Measurements from ENCODE around the gene OBSCN. TPM values are rescaled to one million over a fixed set of nuclear protein-coding genes. Genes with fewer than 3 reads are reported as not detected.
A peak's percentile ranks its signal among the peaks of the same experiment; 100 is the strongest.

Gene OBSCN
- total RNA-seq, 2 experiments from 2014 or later = 80.8 to 82.2 TPM

GRCh38 chr1:228364706-228365213, 156.9 kb downstream of the OBSCN start:
- DNase-seq = peak in 1 of 14 experiments; percentile 2
- ChIA-PET CTCF (no interaction called here), POLR2A (no interaction called here)
- no peak overlapping the region for H3K27ac Mint-ChIP-seq
- H3K9me3 ChIP-seq (ENCODE audit: control insufficient read depth in 1 of 2, insufficient read depth in 1 of 2, low read length in 2 of 2) = no peaks in the 10 kb centered on the region
- H3K4me3 Mint-ChIP-seq = no peak overlapping the region
- no peaks in the 10 kb centered on the region for H3K27me3 Mint-ChIP-seq
- H3K9me3 Mint-ChIP-seq = no peaks in the 10 kb centered on the region
- no peaks in the 10 kb centered on the region for H3K4me1 ChIP-seq (ENCODE audit: insufficient read depth, low read length)
- no peaks in the 10 kb centered on the region for H3K27me3 ChIP-seq (ENCODE audit: control insufficient read depth in 1 of 2, insufficient read depth in 2 of 2, low read length in 2 of 2)
- no peak for TF ChIP-seq CTCF (IDR thresholded peaks at IDR 0.05)
- H3K36me3 Mint-ChIP-seq (ENCODE audit: low read depth) = no peaks in the 10 kb centered on the region
- no peaks in the 10 kb centered on the region for H3K4me1 Mint-ChIP-seq (ENCODE audit: low read depth)
- no peaks in the 10 kb centered on the region for H3K36me3 ChIP-seq (ENCODE audit: insufficient read depth, low read length)
- ATAC-seq (ENCODE audit: poor library complexity) = no peak
- intact Hi-C loops (cut with DNase I, micrococcal nuclease) = no loop called here
- H3K27ac ChIP-seq (ENCODE audit: low read depth in 1 of 2, low read length in 2 of 2) = no peak overlapping the region
- H3K4me3 ChIP-seq (ENCODE audit: low read length) = no peak overlapping the region

- H3K27me3 ChIP-seq (ENCODE audit: control insufficient read depth in 1 of 2, insufficient read depth in 2 of 2, low read length in 2 of 2) = no peaks in the 10 kb centered on the region
- H3K27ac Mint-ChIP-seq = no peak overlapping the region
- H3K27me3 Mint-ChIP-seq = no peaks in the 10 kb centered on the region
- no peaks in the 10 kb centered on the region for H3K4me1 Mint-ChIP-seq (ENCODE audit: low read depth)
- H3K4me3 Mint-ChIP-seq = no peak overlapping the region
- no peaks in the 10 kb centered on the region for H3K4me1 ChIP-seq (ENCODE audit: insufficient read depth, low read length)
- POLR2A ChIA-PET = no interaction called here
- no peak overlapping the region for H3K27ac ChIP-seq (ENCODE audit: low read depth in 1 of 2, low read length in 2 of 2)
- CTCF ChIA-PET = no interaction called here
- H3K9me3 ChIP-seq (ENCODE audit: control insufficient read depth in 1 of 2, insufficient read depth in 1 of 2, low read length in 2 of 2) = no peaks in the 10 kb centered on the region
- no peak for DNase-seq
- no peaks in the 10 kb centered on the region for H3K9me3 Mint-ChIP-seq
- H3K4me3 ChIP-seq (ENCODE audit: low read length) = no peak overlapping the region
- no peaks in the 10 kb centered on the region for H3K36me3 ChIP-seq (ENCODE audit: insufficient read depth, low read length)
- H3K36me3 Mint-ChIP-seq (ENCODE audit: low read depth) = no peaks in the 10 kb centered on the region
- ATAC-seq (ENCODE audit: poor library complexity) = no peak
- TF ChIP-seq CTCF (IDR thresholded peaks at IDR 0.05) = no peak
- intact Hi-C loops (cut with DNase I, micrococcal nuclease) = no loop called here
Measured at GRCh38 chr1:228365271-228366061, 157.6 kb downstream of the OBSCN start.

- no peak for TF ChIP-seq CTCF (IDR thresholded peaks at IDR 0.05)
- POLR2A ChIA-PET = no interaction called here
- no peaks in the 10 kb centered on the region for H3K27me3 Mint-ChIP-seq
Measured at GRCh38 chr1:228366062-228366865, 158.4 kb downstream of the OBSCN start.

More at GRCh38 chr1:228366062-228366865, 158.4 kb downstream of the OBSCN start:
- Mint-ChIP-seq H3K27ac (no peak overlapping the region), H3K4me3 (no peak overlapping the region), H3K9me3 (no peaks in the 10 kb centered on the region), H3K36me3 (ENCODE audit: low read depth) (no peaks in the 10 kb centered on the region), H3K4me1 (ENCODE audit: low read depth) (no peaks in the 10 kb centered on the region)
- CTCF ChIA-PET = no interaction called here
- DNase-seq (peak in 1 of 14 experiments; percentile 2), ATAC-seq (ENCODE audit: poor library complexity) (no peak)
- intact Hi-C loops (cut with DNase I, micrococcal nuclease) = no loop called here
- H3K27ac ChIP-seq (ENCODE audit: low read depth in 1 of 2, low read length in 2 of 2) = no peak overlapping the region
- H3K9me3 ChIP-seq (ENCODE audit: control insufficient read depth in 1 of 2, insufficient read depth in 1 of 2, low read length in 2 of 2) = no peaks in the 10 kb centered on the region
- H3K36me3 ChIP-seq (ENCODE audit: insufficient read depth, low read length) = no peaks in the 10 kb centered on the region
- H3K4me1 ChIP-seq (ENCODE audit: insufficient read depth, low read length) = no peaks in the 10 kb centered on the region
- H3K4me3 ChIP-seq (ENCODE audit: low read length) = no peak overlapping the region
- no peaks in the 10 kb centered on the region for H3K27me3 ChIP-seq (ENCODE audit: control insufficient read depth in 1 of 2, insufficient read depth in 2 of 2, low read length in 2 of 2)
